ENCODE results near the gene TCF23.

The TCF23 gene

GRCh38 chr2:27203741-27204140 lies 54.9 kb downstream of the TCF23 start:
- CTCF ChIA-PET, result no interaction called here
- TF ChIP-seq, protein P1, sequence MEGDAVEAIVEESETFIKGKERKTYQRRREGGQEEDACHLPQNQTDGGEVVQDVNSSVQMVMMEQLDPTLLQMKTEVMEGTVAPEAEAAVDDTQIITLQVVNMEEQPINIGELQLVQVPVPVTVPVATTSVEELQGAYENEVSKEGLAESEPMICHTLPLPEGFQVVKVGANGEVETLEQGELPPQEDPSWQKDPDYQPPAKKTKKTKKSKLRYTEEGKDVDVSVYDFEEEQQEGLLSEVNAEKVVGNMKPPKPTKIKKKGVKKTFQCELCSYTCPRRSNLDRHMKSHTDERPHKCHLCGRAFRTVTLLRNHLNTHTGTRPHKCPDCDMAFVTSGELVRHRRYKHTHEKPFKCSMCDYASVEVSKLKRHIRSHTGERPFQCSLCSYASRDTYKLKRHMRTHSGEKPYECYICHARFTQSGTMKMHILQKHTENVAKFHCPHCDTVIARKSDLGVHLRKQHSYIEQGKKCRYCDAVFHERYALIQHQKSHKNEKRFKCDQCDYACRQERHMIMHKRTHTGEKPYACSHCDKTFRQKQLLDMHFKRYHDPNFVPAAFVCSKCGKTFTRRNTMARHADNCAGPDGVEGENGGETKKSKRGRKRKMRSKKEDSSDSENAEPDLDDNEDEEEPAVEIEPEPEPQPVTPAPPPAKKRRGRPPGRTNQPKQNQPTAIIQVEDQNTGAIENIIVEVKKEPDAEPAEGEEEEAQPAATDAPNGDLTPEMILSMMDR (conservative IDR thresholded peaks at IDR 0.05; ENCODE audit: low read depth), result no peak
- DNase-seq (ENCODE audit: low spot score), result no peak
- H3K27ac ChIP-seq, result no peak overlapping the region
- POLR2A ChIA-PET (ENCODE audit: low non-redundant PET), result no interaction called here

- H3K27ac ChIP-seq, result no peak overlapping the region
- ChIA-PET CTCF (no interaction called here), POLR2A (ENCODE audit: low non-redundant PET) (no interaction called here)
- TF ChIP-seq, protein P1 (conservative IDR thresholded peaks at IDR 0.05; ENCODE audit: low read depth), result no peak
- DNase-seq (ENCODE audit: low spot score), result no peak
Observed at GRCh38 chr2:27204566-27204965, 55.8 kb downstream of the TCF23 start.

DNA sequence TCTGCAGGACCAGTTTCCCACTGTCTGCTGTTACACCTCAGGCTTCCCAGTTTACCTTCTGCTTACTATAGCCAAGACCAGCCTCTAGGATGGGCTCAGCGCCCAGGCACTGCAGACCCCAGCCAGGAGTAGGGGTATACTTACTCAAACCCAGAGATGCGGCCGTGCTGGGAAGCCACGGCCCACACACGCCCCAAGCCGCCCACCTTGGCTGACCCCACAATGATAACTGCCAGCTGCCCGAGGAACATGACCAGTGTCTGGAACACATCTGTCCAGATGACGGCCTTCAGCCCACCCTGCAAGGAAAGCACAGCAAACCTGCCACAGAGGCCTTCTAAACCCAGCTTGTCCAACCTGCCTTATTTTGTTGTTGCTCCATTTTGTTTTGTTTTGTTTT lies 56.4 kb downstream of the TCF23 start:
- ChIA-PET POLR2A (ENCODE audit: low non-redundant PET) (no interaction called here), CTCF (interaction anchor here (0.6 kb wide), 1 partner anchor 21 kb away, joined by 3 read pairs; no protein-coding TSS in a partner anchor)
- no peak overlapping the region for H3K27ac ChIP-seq
- TF ChIP-seq, protein P1 (conservative IDR thresholded peaks at IDR 0.05; ENCODE audit: low read depth), result no peak
- DNase-seq (ENCODE audit: low spot score), result no peak

DNA sequence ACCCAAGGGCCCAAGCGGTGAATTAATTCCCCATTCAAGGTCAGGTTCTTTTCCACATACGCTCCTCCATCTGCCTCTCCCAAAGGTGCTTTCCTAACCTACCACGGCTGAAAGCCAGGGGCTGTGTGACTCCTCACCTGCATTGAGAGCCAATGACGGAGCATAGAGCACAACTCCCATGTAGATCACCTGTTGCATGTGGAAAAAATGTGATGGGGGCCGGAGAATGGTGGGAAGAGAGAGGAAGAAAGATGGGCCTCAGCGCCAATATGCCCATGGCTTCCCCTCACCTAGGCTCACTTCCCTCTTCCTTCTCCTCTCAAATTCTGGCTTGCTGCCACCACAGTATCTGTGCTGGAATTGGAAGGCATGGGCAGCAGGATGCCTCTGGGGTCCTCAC lies 57.5 kb downstream of the TCF23 start:
- TF ChIP-seq, protein P1 (conservative IDR thresholded peaks at IDR 0.05; ENCODE audit: low read depth), result no peak
- ChIA-PET POLR2A (ENCODE audit: low non-redundant PET) (no interaction called here), CTCF (no interaction called here)
- no peak overlapping the region for H3K27ac ChIP-seq
- DNase-seq (ENCODE audit: low spot score), result no peak
